ENCODE data around the gene STK10.

Gene STK10

DNA sequence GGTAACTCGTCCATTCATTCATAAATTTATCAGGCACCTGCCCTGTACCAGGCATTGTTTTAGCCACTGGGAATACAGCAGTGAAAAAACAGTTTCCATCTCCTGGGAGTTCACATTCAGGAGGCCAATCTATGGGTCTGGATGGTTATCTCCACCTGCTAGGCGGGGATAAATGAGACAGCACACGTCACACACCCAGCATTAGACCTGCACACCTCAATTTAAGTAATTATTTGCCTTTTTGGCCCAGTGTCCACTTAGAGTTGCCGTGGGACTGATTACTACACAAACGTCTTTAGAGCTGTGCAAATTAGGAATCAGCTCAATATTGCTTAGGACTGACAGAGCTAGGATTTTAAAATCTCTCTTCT is 46.1 kb downstream of the STK10 start:
- no peak for DNase-seq

DNA sequence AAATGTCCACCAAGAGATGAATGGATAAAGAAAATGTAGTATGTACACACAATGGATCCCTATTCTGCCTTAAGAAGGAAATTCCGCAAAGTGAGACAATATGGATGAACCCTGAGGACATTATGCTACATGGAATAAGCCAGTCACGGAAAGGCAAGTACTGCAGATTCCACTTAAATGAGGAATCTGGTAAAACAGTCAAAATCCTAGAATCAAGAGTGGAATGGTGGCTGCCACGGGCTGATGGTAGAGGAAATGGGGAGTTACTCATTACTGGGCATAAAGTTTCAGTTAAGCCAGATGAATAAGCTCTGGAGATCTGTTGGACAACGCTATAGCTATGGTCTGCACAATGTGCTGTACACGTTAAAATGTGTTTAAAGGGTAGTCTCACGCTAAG is 47.2 kb downstream of the STK10 start:
- DNase-seq, result no peak

DNA sequence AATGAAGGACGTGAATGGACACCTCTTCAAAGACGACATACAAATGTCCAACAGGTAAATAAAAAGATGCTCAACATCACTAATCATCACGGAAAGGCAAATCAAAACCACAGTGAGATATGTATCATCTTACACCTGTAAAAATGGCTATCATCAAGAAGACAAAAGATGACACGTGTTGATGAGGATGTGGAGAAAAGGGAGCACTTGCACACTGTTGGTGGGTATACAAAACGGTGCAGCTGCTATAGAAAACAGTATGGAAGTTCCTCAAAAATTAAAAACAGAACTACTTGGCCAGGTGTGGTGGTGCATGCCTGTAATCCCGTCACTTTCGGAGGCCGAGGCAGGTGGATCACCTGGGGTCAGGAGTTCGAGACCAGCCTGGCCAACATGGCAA is 47.9 kb downstream of the STK10 start:
- no peak for DNase-seq

DNA sequence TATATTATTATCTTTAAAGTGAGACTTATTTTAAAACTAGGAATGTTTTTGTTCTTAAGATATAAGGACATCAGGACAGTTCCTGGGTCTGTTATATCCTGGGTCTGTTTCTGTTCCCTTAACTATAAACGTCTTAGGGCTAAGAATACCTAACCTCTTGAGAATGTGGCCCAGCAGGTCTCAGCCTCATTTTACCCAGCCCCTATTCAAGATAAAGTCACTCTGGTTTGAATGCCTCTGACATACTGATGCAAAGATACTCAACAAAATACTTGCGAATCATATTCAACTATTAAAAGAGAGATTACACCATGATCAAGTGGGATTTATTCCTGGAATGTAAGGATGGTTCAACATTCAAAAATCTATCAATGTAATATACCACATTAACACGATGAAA is 51.0 kb downstream of the STK10 start:
- no peak for DNase-seq

DNA sequence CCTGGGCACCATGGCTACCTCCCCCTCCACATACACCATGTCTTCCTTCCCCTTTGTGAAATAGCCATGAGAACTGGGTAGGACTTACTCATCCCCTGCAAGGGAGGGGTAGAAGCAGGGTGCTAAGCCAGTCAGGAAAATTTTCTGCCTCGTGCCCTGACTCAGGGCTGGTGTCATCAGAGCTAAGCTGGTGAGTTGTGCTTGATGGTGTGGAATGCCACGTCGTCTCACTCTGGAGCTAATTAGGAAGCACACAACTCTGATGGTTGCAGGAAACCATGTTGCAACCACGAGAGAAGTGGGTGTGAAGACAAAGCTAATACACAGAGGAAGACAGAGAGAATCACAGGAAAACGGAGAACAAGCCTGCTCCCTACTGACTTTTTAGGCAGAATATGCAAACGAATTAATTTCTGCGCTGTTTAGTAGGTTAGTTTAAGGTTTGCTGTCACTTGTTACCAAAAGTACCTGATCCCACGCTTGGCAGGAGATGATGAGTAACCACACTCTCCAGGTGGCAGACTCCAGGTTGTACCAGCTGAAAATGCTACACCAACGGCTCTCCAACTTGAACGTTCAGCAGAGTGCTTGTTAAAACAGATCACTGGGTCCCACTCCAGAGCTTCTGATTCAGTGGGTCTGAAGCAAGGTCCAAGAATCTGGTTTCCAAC is 54.5 kb downstream of the STK10 start:
- DNase-seq, result no peak

DNA sequence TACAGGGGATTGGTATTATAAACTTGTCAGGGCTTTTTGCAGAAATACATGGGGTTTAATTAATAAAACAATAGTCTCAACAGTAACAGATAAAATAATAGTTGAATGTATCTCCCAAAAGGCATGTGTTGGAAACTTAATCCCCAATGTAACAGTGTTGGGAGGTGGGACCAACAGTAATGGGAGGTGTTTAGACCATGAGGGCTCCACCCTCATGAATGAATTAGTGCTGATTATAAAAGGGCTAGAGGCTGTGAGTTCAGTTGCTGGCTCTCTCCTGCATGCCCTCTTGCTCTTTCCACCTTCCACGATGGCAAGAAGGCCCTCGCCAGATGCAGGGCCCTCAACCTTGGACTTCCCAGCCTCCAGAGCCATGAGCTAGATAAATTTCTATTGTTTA is 56.3 kb downstream of the STK10 start:
- no peak for DNase-seq

DNA sequence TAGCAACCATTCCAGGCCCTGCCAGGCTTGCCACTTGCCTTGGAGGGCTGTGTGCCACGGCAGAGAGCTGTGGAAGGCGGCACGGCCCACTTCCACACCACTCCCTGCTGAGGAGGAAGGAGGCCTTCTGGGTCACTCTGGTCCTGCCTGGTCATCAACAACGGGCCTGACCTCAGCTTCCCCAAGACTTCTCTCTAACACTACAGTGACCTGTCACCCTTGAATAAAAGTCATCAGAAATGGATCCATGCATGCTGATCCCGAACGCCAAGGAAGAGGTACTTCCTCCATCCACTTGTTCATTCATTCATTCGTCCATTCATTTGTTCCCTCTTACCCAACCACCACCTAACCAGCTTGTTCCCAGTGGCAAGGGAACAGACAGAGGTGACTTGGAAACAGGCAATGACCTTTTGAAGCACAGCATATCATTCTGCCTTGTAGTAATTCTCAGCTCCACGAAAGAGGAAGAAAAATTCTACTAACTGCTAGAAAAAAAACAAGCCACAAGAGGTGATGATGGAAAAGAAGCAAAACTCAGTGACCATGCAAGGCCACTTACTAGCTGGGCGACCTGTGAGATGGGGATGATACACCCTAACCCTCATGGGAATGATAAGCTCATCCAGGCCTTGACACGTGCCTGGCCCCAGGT is 58.6 kb downstream of the STK10 start:
- no peak for DNase-seq

DNA sequence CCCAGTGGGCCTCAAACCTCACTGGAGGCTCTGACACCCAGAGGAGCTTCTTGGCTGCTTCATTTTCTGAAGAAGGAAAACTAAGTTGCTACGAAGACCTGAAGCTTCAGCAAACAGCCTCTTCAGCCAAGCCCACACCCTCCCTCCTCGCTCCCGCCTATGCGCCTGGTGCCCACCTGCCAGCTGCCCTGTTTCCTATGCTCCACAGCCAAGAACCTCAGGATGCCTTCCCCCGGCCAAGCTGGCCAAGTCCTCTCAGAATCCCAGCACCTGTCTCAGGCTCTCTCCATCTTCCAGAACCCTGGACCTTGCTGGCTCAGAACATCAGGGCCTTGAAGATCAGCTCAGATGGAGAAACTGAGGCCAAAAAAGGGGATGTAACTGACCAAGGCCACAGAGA is 60.4 kb downstream of the STK10 start:
- no peak for DNase-seq

DNA sequence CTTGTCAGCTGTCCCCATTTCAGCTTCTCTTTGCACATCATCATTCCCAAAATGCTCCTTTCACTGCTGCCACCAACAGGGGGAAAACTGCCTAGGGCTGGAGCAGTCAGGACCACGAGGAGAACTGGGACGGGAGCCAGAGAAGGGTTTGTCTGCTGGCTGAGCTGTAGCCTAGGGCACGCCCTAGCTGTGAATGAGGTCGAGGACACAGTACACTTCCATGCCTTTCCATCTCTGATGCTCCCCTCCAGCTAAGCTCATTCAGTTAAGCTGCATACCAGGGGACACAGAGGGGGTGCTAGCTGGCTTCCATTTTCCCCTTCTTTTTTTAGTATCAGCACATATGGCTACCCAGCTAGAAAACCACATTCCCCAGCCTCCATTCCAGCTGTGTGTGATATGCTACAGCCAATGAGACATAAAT is 64.7 kb downstream of the STK10 start:
- DNase-seq, result peak; percentile 14 to 54

DNA sequence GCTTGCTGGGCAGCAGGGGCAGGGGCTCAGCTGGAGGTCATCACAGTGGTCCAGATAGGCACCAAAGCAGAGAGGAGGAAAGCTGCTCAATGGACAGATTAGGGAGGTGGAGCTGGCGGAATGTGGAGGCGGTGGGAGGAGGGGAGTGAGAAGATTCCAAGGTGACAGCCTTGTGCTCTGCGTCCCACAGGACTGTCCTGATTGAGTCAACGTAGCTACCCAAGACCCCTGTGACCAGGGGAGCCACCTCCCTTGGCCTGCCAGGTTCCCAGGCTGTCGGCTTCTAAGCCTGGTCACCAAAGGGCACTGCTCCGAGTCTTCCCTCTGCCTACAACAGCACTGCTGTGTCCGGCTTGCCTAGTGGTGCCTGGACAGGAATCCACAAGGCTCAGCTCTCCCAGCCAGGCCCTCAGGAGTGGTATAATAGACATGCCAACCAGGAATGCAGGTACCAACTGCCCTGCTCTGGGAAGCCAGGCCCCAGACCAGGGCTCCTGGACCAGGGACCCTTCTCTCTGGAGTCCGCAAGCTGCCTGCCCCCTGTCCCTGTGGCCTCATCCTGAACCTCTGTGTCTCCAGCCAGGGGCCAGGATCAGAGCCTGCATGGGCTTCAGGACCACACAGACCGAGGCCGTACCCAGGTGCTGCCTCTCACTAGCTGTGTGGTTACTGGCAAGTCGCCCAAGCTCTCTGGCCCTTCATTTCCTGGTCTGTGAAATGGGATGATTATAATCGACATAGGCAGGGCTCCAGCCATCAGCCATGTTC is 67.9 kb downstream of the STK10 start:
- no peak for DNase-seq

DNA sequence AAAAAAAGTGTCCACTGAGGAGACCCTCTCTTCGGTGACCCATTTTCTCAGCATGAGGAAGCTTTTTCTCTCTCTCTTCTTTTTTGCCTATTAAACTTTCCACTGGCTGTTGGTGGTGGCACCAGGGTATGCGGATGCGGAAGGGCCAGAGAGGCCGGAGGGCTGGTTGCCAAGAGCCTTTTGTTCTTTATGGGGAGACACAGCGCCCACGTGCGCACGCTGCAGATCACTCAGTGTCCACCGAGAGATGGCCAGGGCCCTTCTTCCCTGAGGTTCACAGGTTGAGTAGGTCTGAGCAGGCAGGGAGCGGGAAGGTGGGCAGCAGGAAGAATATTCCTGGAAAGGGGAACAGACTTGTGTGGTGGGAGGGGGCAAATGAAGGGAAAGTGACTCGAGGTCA is 69.1 kb downstream of the STK10 start:
- no peak for DNase-seq

DNA sequence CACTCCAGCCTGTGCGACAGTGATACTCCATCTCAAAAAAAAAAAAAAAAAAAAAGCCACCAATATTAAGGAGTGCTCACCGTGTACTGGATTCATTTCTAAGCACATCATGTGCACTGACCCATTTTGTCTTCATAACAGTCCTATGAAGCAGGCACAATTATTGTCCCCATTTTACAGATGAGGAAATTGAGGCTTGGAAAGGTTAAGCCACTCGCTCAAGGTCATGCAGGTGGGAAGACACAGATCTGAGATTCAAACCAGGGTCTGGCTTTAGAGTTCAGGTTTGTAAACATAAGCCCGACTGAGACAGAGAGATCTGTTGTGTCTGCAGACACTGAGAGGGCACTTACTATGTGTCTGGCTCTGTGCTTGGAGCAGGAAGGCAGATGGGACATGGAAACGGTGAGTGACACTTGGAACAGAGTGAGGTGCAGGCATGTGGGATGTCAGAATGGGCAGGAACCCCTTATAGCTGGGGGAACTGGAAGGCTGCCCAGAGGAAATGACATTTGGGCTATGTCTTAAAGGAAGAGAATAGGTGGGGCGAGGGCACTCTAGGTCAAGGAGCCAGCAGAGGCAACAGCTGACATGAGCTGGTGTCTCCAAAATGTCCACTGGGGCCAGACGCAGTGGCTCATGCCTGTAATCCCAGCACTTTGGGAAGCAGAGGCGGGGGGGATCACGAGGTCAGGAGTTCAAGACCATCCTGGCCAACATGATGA is 69.9 kb downstream of the STK10 start:
- DNase-seq, result no peak

DNA sequence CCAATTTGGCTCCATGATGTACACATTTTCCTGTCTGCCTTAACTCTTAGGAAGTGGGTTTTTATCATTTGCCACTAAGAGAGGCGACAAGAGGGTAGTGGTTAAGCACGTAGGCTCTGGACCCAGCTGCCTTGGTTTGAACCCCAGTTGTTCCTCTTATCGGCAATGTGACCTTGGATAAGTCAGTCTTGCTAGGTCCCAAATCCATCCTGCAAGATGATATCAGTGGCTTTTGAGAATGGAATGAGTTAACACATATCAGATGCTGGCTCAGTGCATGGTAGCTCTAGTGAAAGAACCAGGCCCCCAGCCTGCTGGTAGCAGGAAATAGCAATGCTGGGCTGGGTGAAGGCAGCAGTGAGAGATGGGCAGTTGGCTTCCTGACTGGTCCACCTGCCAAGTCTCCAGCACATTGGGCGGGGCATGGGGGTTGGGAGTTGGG is 72.5 kb downstream of the STK10 start:
- no peak for DNase-seq

DNA sequence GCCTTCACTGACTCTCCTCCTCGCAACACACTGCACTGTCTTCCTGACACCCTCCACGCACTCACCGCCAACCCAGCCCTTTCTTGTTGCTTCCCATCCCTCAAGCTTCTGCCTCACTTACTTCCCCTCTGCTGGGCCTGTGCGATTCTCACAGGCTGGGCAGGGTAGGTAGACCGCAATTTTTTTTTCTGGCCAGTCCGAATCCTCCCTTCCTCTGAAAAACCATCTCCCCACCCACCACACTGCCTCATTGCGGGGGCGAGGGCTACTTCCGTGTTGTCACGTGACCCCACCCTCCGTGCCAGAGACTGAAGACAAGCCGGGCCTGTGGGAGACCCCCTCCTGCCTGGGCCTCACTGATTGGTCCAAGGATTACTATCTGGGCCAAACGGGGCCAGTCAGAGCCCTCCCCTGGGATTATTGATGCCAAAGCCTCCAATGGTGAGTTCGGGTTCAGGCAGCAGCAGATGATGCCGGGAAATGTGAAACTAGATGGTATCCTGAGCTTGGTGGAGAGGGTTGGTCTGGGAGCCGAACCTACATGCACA is 73.1 kb downstream of the STK10 start:
- no peak for DNase-seq

DNA sequence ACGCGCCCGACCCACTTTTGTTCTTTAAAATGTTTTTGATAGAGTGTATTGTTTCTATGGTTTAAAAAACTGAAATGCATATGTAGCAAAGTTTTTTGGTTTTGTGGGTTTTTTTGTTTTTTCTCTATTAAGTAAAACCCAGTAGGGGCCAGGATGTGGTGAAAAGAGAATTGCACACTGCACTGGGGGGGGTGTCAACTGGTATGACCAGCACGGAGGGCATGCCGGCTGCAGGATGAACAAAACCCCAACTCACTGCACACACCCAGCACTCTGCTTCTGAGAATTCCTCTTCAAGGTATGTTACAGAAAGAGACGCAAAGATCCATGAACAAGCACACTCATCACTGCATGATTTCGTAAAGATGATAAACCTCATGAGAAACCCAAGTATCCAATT is 75.0 kb downstream of the STK10 start:
- DNase-seq, result no peak

DNA sequence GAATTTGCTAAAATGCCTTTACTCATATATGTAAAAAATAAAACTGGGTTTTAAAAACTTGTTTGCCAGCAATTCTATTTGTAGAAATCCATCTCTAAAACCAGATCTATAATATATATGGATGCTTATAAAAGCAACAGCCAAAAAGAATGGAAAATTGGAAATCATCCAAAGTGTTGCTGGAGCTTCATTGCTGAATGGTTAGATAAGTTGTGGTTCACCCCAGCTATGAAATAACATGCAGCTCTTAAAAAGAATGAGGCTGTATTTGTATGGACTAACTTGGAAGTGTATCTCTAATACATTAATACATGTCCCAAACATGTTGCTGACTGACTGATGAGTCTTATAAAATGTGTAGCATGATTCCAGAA is 76.2 kb downstream of the STK10 start:
- no peak for DNase-seq

DNA sequence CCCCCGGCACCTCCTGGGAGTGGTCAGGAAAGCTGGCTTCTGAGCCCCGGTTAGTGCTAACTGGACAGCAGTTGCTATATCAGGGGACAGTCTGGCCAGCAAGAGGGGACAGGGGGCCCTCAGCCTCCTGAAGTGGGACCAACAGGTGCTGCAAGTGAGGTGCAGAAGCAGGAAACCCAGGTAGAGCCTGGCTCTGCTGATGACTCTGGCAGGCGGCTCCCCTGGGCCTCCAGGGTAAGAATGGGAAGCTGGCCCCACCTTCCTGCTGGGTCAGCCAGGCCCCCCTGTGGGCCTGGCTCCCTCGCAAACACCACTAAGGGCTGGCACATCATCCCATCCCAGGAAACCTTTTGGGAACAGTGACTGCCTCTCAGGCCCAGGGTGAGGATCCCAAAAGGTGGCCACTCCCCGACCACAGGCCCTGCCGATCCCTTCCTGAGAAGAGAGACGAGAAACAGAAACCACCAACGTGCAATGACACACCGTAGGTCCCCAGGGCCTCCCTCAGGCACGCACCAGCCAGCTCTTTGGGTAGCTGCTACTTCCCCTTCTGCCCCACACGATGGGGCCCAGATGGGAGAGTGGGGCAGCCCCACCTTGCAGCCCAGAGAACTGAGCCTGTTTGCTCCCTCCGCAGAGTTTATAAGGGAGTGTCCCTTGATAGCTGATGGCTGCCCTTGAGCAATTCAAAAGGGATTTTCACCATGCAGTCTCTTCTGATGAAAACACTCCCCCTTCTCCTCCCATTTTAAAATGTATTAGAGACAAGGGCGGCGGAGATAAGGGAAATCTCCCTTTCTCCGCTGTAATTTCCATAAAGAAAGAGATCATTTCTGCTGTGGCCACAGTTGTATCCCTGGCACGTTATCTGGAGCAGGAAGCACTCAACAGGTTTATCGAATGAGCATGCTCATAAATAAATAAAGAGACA is 76.8 kb downstream of the STK10 start:
- no peak for DNase-seq

DNA sequence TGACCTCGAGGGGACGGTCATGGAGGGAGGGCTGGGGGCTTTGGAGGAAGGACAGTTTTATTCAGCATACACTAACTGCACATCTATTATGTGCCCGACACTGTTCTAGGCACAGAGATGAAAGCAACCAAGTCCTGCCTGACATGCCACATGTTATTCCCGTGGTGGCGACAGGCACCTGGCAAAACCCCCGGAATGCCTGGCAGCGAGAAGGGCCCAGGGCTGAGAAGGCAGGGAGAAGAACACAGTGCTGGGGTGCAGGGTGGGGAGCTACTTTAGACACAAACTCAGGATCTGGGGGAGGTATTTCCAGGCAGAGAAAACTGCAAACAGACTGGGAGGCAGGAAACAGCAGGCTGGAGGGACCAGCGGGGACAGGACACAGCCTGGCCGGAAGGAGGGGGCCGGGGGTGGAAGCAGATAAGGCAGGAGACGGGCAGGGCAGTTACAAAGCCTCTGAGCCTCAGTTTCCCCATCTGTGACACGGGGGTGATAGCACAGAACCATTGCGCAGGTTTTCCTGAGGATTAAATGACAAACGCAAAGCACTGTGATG is 77.7 kb downstream of the STK10 start:
- DNase-seq, result no peak

DNA sequence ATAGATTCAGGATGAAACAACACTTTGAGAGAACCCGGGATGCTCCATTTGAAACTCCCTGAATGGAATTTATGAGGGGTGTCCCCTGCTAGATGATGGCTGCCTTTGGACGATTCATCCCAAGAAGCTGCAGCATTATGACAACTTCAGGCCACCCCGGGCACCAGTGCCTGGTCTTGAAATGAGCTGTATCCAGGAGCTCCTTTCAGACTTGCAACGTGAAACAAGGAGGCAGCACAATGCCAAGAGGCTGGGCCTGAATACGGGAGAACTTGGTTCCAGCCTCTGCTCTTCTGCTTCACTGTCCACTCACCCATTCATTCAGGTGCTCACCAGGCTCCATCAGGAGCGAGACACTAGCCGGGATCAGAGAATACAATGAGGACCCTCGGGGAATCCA is 78.3 kb downstream of the STK10 start:
- DNase-seq, result no peak

DNA sequence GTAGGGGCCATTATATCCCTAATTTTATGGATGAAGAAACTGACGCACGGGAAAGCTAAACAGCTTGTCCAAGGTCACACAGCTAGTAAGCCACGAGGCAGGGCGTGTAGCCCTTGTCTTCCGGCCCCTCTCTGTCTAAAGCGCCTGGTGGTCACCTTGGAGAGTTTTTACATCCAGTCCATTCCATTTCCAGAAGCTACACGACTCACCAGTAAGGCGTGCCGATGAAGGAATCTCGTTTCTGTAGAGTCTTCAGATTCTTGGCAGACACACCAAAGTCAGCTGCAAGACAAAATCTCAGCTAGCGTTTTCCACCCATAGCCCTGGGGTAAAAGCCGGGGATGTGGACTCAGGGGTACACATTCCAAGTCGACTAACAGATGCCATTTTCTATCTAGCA is 80.5 kb downstream of the STK10 start:
- DNase-seq, result no peak

DNA sequence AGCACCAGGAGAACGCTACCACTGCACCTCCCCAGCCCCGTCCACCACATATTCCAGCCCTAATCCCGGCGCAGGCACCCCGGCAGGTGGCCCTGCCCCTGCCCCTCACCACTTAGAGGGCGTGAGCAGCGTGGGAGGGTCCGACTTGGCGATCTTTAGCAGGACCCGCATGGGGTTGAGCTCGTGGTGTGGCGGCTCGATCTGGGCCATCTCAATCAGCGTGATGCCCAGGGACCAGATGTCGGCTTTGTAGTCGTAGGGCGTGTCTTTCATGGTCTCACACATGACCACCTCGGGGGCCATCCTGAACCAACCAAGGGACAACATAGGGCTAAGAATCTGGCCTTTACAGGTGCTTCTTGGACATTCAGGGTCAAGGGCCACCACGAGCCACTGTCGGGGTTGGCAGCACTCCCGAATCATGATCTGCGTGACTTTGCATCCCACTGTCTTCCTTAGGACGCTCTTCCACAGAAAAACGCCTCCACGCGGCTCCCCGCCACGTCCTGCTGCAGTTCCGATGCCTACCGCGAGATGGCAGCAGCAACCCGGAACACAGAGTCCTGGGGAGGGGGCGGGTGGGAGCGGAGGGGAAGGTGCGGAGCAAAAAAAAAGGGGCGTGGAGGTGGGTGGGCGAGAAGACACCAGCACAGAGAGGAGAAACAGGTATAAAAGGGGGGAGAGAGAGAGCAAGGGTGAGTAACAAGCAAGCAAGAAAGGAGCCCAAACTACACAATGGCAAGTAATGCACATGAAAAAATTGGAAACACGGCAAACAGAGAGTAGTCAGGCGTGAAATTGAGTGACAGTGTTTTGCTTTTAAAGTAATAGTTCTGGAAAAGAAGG is 81.3 kb downstream of the STK10 start:
- DNase-seq, result peak; percentile 44 to 60
